ENCODE results near the gene BPIFA3.

BPIFA3 gene

GRCh38 chr20:33237989-33238388 is 20.8 kb downstream of the BPIFA3 start:
- TF ChIP-seq ZNF791 (tag by site-specific recombination; IDR thresholded peaks at IDR 0.05) (no peak), ZNF433 (tag by site-specific recombination; IDR thresholded peaks at IDR 0.05; ENCODE audit: low read depth) (no peak), ZNF701 (tag by site-specific recombination; IDR thresholded peaks at IDR 0.05) (no peak)
- H3K4me3 ChIP-seq (ENCODE audit: low read depth, low read length) = no peak overlapping the region
- no peaks in the 10 kb centered on the region for H3K4me1 ChIP-seq (ENCODE audit: control insufficient read depth, insufficient read depth, low read length)
- no peaks in the 10 kb centered on the region for H3K9me3 ChIP-seq (ENCODE audit: control insufficient read depth, insufficient read depth, low read depth, low read length)
- H3K27ac ChIP-seq (ENCODE audit: extremely low read depth, low read depth, low read length) = no peak overlapping the region
- POLR2A ChIA-PET = no interaction called here
- CTCF ChIA-PET = no interaction called here
- H3K36me3 ChIP-seq (ENCODE audit: control insufficient read depth in 2 of 2, insufficient read depth in 1 of 2, low read length in 2 of 2) = no peaks in the 10 kb centered on the region

GRCh38 chr20:33239418-33239817 is 22.3 kb downstream of the BPIFA3 start:
- CTCF ChIA-PET = interaction anchor here (1.1 kb wide), 1 partner anchor 28 kb away, joined by 4 read pairs; no protein-coding TSS in a partner anchor
- no peaks in the 10 kb centered on the region for H3K4me1 ChIP-seq (ENCODE audit: control insufficient read depth, insufficient read depth, low read length)
- H3K36me3 ChIP-seq (ENCODE audit: control insufficient read depth in 2 of 2, insufficient read depth in 1 of 2, low read length in 2 of 2) = no peaks in the 10 kb centered on the region
- no peak overlapping the region for H3K27ac ChIP-seq (ENCODE audit: extremely low read depth, low read depth, low read length)
- no peaks in the 10 kb centered on the region for H3K9me3 ChIP-seq (ENCODE audit: control insufficient read depth, insufficient read depth, low read depth, low read length)
- TF ChIP-seq ZBTB17 (tag by site-specific recombination; IDR thresholded peaks at IDR 0.05) (peak; percentile 23; the same call in 1 of the 2 replicates), HOXC10 (CRISPR knock-in tag; IDR thresholded peaks at IDR 0.05) (no peak)
- POLR2A ChIA-PET = no interaction called here
- no peak overlapping the region for H3K4me3 ChIP-seq (ENCODE audit: low read depth, low read length)

GRCh38 chr20:33239979-33240736 is 23.0 kb downstream of the BPIFA3 start:
- H3K36me3 ChIP-seq (ENCODE audit: control insufficient read depth in 2 of 2, insufficient read depth in 1 of 2, low read length in 2 of 2) = no peaks in the 10 kb centered on the region
- CTCF ChIA-PET = interaction anchor here (0.6 to 1.1 kb wide), 3 partner anchors 22 to 97 kb away, joined by 3 to 4 read pairs (median 3); no protein-coding TSS in a partner anchor
- H3K4me3 ChIP-seq (ENCODE audit: low read depth, low read length) = no peak overlapping the region
- no peaks in the 10 kb centered on the region for H3K4me1 ChIP-seq (ENCODE audit: control insufficient read depth, insufficient read depth, low read length)
- no peak overlapping the region for H3K27ac ChIP-seq (ENCODE audit: extremely low read depth, low read depth, low read length)
- TF ChIP-seq ZNF366 (tag by site-specific recombination; conservative IDR thresholded peaks at IDR 0.05) (peak; percentile 93), ZNF558 (tag by site-specific recombination; IDR thresholded peaks at IDR 0.05) (no peak), ZBTB17 (tag by site-specific recombination; IDR thresholded peaks at IDR 0.05) (peak; percentile 93)
- POLR2A ChIA-PET = no interaction called here
- H3K9me3 ChIP-seq (ENCODE audit: control insufficient read depth, insufficient read depth, low read depth, low read length) = no peaks in the 10 kb centered on the region

- Histone ChIP-seq H3K9me3 (ENCODE audit: control insufficient read depth, insufficient read depth, low read depth, low read length) (no peaks in the 10 kb centered on the region), H3K36me3 (ENCODE audit: control insufficient read depth in 2 of 2, insufficient read depth in 1 of 2, low read length in 2 of 2) (no peaks in the 10 kb centered on the region), H3K27ac (ENCODE audit: extremely low read depth, low read depth, low read length) (no peak overlapping the region), H3K4me1 (ENCODE audit: control insufficient read depth, insufficient read depth, low read length) (no peaks in the 10 kb centered on the region), H3K4me3 (ENCODE audit: low read depth, low read length) (no peak overlapping the region)
- CTCF ChIA-PET = interaction anchor here (0.6 to 0.7 kb wide), 2 partner anchors 15 to 21 kb away, joined by 3 to 4 read pairs; no protein-coding TSS in a partner anchor
- POLR2A ChIA-PET = no interaction called here
- TF ChIP-seq YY1 (tag by site-specific recombination; IDR thresholded peaks at IDR 0.05) (no peak), ZNF518A (tag by site-specific recombination; conservative IDR thresholded peaks at IDR 0.05; ENCODE audit: low read depth) (no peak), ZNF341 (tag by site-specific recombination; IDR thresholded peaks at IDR 0.05; ENCODE audit: low read depth) (no peak), ZNF404 (tag by site-specific recombination; IDR thresholded peaks at IDR 0.05) (no peak), TCF7L2 (IDR thresholded peaks at IDR 0.05; ENCODE audit: borderline replicate concordance, low read depth, low read length) (no peak), BCL11B (tag by site-specific recombination; IDR thresholded peaks at IDR 0.05; ENCODE audit: low read depth) (no peak), ZNF148 (tag by site-specific recombination; IDR thresholded peaks at IDR 0.05; ENCODE audit: borderline replicate concordance) (no peak), ZNF112 (tag by site-specific recombination; IDR thresholded peaks at IDR 0.05) (no peak), ZNF169 (tag by site-specific recombination; IDR thresholded peaks at IDR 0.05) (no peak), ZNF398 (tag by site-specific recombination; IDR thresholded peaks at IDR 0.05) (no peak), ZNF274 (IDR thresholded peaks at IDR 0.05; ENCODE audit: low read length) (no peak), ZNF274 (tag by site-specific recombination; IDR thresholded peaks at IDR 0.05; ENCODE audit: borderline replicate concordance) (no peak)
Observed at GRCh38 chr20:33240923-33241322, 23.8 kb downstream of the BPIFA3 start.
